Peyer's patch (tissue), 4 donors: ENCODE data around the gene MYL4.

Experiments used
- POLR2A ChIP-seq, 2 donors: fragments of 450-650 bp; IDR thresholded peaks; one replicate each; pipeline ENCODE4 v1.5.1; 2017; ENCODE audit warnings: antibody characterized with exemption in 2 of 2, mild to moderate bottlenecking in 2 of 2, moderate library complexity in 2 of 2
- TF ChIP-seq, protein P1 (sequence below), 6 experiments: fragments of 450-650 bp in 4 of 6; fragments of 200-600 bp in 2 of 6; sonication (generic) in 1 of 6; IDR thresholded peaks; one replicate each; pipeline ENCODE4 v1.5.1; 2017 to 2019; ENCODE audit warnings: antibody characterized with exemption in 6 of 6, mild to moderate bottlenecking in 3 of 6, moderate library complexity in 1 of 6

- TF ChIP-seq, protein P1, sequence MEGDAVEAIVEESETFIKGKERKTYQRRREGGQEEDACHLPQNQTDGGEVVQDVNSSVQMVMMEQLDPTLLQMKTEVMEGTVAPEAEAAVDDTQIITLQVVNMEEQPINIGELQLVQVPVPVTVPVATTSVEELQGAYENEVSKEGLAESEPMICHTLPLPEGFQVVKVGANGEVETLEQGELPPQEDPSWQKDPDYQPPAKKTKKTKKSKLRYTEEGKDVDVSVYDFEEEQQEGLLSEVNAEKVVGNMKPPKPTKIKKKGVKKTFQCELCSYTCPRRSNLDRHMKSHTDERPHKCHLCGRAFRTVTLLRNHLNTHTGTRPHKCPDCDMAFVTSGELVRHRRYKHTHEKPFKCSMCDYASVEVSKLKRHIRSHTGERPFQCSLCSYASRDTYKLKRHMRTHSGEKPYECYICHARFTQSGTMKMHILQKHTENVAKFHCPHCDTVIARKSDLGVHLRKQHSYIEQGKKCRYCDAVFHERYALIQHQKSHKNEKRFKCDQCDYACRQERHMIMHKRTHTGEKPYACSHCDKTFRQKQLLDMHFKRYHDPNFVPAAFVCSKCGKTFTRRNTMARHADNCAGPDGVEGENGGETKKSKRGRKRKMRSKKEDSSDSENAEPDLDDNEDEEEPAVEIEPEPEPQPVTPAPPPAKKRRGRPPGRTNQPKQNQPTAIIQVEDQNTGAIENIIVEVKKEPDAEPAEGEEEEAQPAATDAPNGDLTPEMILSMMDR (IDR thresholded peaks at IDR 0.05): no peak
- TF ChIP-seq POLR2A (IDR thresholded peaks at IDR 0.05): no peak
Observed at GRCh38 chr17:47225436-47225858, 16.3 kb downstream of the MYL4 start.
